NOMO-1 treated with dmso at 0.1 percent for 144 hours (cell line): ENCODE results near the gene DPP10.

Experiments
- DNase-seq: peaks from one replicate; lab custom pipeline; 2025; ENCODE audit not compliant: unreplicated experiment; lab: John Stamatoyannopoulos, UW

Gene DPP10

GRCh38 chr2:115635430-115635829 is 1193.0 kb downstream of the DPP10 start:
- no peak for DNase-seq

GRCh38 chr2:115649731-115650130 is 1207.3 kb downstream of the DPP10 start:
- DNase-seq = no peak

- DNase-seq = no peak
Measured at GRCh38 chr2:115650827-115651226, 1208.4 kb downstream of the DPP10 start.

GRCh38 chr2:115652652-115653051 is 1210.2 kb downstream of the DPP10 start:
- DNase-seq = no peak

GRCh38 chr2:115654362-115654761 is 1211.9 kb downstream of the DPP10 start:
- DNase-seq = no peak

GRCh38 chr2:115678129-115678528 is 1235.7 kb downstream of the DPP10 start:
- DNase-seq = no peak

- no peak for DNase-seq
Measured at GRCh38 chr2:115684345-115684744, 1241.9 kb downstream of the DPP10 start.

GRCh38 chr2:115691409-115691808 is 1249.0 kb downstream of the DPP10 start:
- no peak for DNase-seq

- DNase-seq = no peak
Measured at GRCh38 chr2:115694651-115695050, 1252.2 kb downstream of the DPP10 start.

GRCh38 chr2:115733190-115733775 is 1290.8 kb downstream of the DPP10 start:
- no peak for DNase-seq

GRCh38 chr2:115738111-115738510 is 1295.7 kb downstream of the DPP10 start:
- DNase-seq = no peak

- DNase-seq = no peak
Measured at GRCh38 chr2:115739574-115739973, 1297.1 kb downstream of the DPP10 start.

- DNase-seq = no peak
Measured at GRCh38 chr2:115746151-115746550, 1303.7 kb downstream of the DPP10 start.

GRCh38 chr2:115757286-115757685 is 1314.8 kb downstream of the DPP10 start:
- DNase-seq = no peak

- no peak for DNase-seq
Measured at GRCh38 chr2:115763601-115764000, 1321.2 kb downstream of the DPP10 start.

- DNase-seq = no peak
Measured at GRCh38 chr2:115771516-115771915, 1329.1 kb downstream of the DPP10 start.

GRCh38 chr2:115774361-115774760 is 1331.9 kb downstream of the DPP10 start:
- DNase-seq = no peak

GRCh38 chr2:115779085-115779632 is 1336.7 kb downstream of the DPP10 start:
- no peak for DNase-seq

GRCh38 chr2:115782286-115782685 is 1339.8 kb downstream of the DPP10 start:
- no peak for DNase-seq

GRCh38 chr2:115796078-115796477 is 1353.6 kb downstream of the DPP10 start:
- no peak for DNase-seq

- DNase-seq = no peak
Measured at GRCh38 chr2:115807276-115807675, 1364.8 kb downstream of the DPP10 start.

GRCh38 chr2:115825912-115826311 is 1383.5 kb downstream of the DPP10 start:
- no peak for DNase-seq

GRCh38 chr2:115833196-115833595 is 1390.8 kb downstream of the DPP10 start:
- no peak for DNase-seq
